Osteocyte (in vitro differentiated cells): ENCODE measurements around the gene ASTN2. TPM values are rescaled to one million over a fixed set of nuclear protein-coding genes. Genes with fewer than 3 reads are reported as not detected.

Source experiments
- DNase-seq: peaks from one replicate; pipeline ENCODE4 v3.0.0; 2021; ENCODE audit warnings: mixed read lengths; ENCODE audit not compliant: unreplicated experiment; ENCODE audit errors: extremely low spot score
- H3K27ac Mint-ChIP-seq: one replicate; pipeline ENCODE4 v1.8.0; 2021; ENCODE audit warnings: mild to moderate bottlenecking, mixed read lengths; ENCODE audit not compliant: unreplicated experiment
- H3K27me3 Mint-ChIP-seq: one replicate; pipeline ENCODE4 v1.8.0; 2021; ENCODE audit warnings: mixed read lengths; ENCODE audit not compliant: unreplicated experiment
- H3K36me3 Mint-ChIP-seq: one replicate; pipeline ENCODE4 v1.8.0; 2021; ENCODE audit warnings: mixed read lengths; ENCODE audit not compliant: unreplicated experiment
- H3K4me1 Mint-ChIP-seq: one replicate; pipeline ENCODE4 v1.8.0; 2021; ENCODE audit warnings: mixed read lengths; ENCODE audit not compliant: unreplicated experiment
- H3K4me3 Mint-ChIP-seq: one replicate; pipeline ENCODE4 v1.8.0; 2021; ENCODE audit warnings: mild to moderate bottlenecking, moderate library complexity, mixed read lengths; ENCODE audit not compliant: unreplicated experiment
- H3K9me3 Mint-ChIP-seq: one replicate; pipeline ENCODE4 v1.8.0; 2021; ENCODE audit warnings: mixed read lengths; ENCODE audit not compliant: unreplicated experiment
- total RNA-seq: library from RNA; stranded (reverse); gene quantifications from 2 replicates; pipeline ENCODE4 v1.2.1, GENCODE V29; 2021
- TF ChIP-seq, protein P1 (sequence below): fragments of 200-600 bp; sonication (generic); IDR thresholded peaks from 2 replicates; pipeline ENCODE4 v1.5.0; 2021; ENCODE audit warnings: antibody characterized with exemption, mild to moderate bottlenecking, moderate library complexity

ASTN2 gene
- total RNA-seq, 1 donor from 2014 or later = 2.3 TPM

DNA sequence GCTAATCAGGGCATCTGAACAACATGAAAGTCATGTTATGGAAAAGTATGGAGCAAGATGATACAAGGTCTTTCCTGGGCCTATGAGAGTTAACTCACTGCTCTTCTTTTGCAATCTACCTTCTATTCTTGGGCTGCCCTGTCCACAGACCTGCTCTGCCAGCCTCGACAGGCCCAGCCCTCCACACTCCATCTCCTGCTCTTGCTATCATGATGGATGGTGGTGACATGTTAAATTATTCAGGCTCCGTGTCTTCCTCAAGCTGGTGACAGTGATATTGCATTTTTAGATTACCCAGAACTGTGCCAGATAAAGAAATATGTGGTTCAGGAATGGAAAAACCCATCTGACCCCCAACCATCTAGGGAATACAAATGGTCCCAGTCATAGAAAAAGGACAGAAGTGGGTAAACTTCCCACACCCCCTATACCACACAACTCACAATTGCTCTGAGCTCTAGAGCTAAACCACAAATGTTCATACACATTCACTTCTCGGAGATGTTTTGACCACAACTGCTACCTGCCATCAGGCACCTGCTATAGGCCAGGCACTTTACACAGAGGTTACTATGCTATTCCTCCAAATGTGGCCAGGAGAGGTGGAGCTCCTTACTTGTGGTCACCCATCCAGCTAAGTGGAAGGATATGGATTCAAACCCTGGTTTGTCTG, 311.3 kb downstream of the ASTN2 start:
- peaks cover 3% of the 10 kb centered on the region for H3K4me1 Mint-ChIP-seq
- TF ChIP-seq, protein P1, sequence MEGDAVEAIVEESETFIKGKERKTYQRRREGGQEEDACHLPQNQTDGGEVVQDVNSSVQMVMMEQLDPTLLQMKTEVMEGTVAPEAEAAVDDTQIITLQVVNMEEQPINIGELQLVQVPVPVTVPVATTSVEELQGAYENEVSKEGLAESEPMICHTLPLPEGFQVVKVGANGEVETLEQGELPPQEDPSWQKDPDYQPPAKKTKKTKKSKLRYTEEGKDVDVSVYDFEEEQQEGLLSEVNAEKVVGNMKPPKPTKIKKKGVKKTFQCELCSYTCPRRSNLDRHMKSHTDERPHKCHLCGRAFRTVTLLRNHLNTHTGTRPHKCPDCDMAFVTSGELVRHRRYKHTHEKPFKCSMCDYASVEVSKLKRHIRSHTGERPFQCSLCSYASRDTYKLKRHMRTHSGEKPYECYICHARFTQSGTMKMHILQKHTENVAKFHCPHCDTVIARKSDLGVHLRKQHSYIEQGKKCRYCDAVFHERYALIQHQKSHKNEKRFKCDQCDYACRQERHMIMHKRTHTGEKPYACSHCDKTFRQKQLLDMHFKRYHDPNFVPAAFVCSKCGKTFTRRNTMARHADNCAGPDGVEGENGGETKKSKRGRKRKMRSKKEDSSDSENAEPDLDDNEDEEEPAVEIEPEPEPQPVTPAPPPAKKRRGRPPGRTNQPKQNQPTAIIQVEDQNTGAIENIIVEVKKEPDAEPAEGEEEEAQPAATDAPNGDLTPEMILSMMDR = no peak
- H3K9me3 Mint-ChIP-seq = no peaks in the 10 kb centered on the region
- no peaks in the 10 kb centered on the region for H3K36me3 Mint-ChIP-seq
- no peak for DNase-seq
- H3K27me3 Mint-ChIP-seq = no peaks in the 10 kb centered on the region
- no peak overlapping the region for H3K4me3 Mint-ChIP-seq
- H3K27ac Mint-ChIP-seq = no peak overlapping the region

DNA sequence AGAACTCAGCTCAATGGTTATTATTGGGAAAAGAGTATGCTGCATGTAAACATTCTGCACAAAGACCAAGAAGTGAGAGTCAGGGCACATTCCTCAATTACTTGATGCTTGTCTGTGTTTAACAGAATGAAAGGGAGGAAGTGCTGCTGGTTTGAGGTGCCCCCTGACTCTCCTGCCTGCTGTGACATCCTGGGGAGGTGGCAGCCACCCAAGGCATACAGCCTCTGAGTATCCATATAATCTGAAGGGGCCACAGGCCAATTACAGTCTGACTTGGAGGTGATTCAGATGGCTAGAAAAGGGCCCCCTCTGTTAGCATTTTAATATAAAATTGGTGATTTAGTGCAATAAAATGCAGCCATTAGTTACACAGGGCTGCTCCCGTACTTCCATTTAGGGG, 313.8 kb downstream of the ASTN2 start:
- H3K4me1 Mint-ChIP-seq = peaks cover 3% of the 10 kb centered on the region
- H3K9me3 Mint-ChIP-seq = no peaks in the 10 kb centered on the region
- no peaks in the 10 kb centered on the region for H3K36me3 Mint-ChIP-seq
- TF ChIP-seq, protein P1 = no peak
- no peaks in the 10 kb centered on the region for H3K27me3 Mint-ChIP-seq
- no peak overlapping the region for H3K4me3 Mint-ChIP-seq
- H3K27ac Mint-ChIP-seq = no peak overlapping the region
- DNase-seq = no peak

DNA sequence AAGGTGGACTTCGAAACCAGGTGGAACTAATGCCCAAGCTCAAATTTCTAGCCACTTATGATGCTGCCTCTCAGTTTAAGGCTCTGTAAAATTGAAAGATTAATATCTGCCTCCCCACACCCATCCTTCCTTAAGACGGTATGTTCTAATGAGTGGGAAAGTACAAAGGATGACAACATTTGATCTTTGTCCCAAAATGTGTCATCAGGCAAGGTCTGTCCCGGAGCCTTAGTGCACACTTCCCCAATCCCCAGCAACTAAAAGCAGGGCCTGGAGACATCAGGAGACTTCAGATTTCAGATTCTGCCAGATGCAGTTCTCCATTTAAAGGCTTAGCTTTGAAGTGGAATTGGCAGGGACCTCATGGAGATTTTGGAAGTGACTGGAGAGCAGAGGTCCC, 316.5 kb downstream of the ASTN2 start:
- no peak for DNase-seq
- Mint-ChIP-seq H3K9me3 (no peaks in the 10 kb centered on the region), H3K27ac (no peak overlapping the region), H3K4me3 (no peak overlapping the region), H3K27me3 (no peaks in the 10 kb centered on the region), H3K36me3 (no peaks in the 10 kb centered on the region), H3K4me1 (peaks cover 5% of the 10 kb centered on the region)
- TF ChIP-seq, protein P1 = no peak

DNA sequence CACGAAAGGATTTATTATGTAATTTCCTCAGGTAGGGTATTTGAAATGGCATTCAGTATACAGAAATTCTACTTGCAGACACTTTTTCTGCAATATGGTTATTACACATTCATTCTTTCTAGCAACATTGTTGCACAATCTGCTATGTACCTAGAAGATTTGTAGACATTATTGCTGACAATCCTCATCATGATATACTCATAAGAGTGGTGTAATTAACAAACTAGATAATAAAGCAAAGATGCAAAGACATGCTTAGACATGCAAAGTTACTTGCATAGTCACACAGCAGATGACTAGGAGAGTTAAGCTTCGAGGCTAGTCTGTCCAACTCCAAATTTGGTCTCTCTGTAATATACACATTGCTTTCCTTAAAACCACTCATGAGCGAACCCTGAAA, 317.1 kb downstream of the ASTN2 start:
- H3K27me3 Mint-ChIP-seq = no peaks in the 10 kb centered on the region
- TF ChIP-seq, protein P1 = no peak
- H3K36me3 Mint-ChIP-seq = no peaks in the 10 kb centered on the region
- no peak overlapping the region for H3K4me3 Mint-ChIP-seq
- no peak overlapping the region for H3K27ac Mint-ChIP-seq
- no peak for DNase-seq
- peaks cover 7% of the 10 kb centered on the region for H3K4me1 Mint-ChIP-seq
- H3K9me3 Mint-ChIP-seq = no peaks in the 10 kb centered on the region

DNA sequence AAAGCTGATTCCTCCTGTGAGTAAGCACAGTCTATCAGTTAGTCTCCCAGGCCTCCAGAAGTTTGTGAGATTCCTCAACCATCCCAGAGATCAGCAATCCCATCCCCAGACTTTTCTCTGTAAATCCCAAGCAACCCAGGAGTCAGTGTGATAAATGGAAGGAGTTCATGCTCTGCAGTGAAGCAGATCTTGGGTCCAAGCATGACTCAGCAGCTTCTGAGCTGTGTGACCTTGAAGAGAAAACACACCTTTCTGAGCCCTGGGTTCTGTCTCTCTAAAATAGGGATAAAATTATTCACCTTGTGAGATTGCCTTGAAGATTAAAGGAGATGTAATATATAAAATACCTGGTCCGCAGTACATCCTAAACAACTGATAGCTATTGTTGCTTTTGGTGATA, 318.7 kb downstream of the ASTN2 start:
- Mint-ChIP-seq H3K27ac (no peak overlapping the region), H3K4me1 (peaks cover 9% of the 10 kb centered on the region), H3K9me3 (no peaks in the 10 kb centered on the region), H3K27me3 (no peaks in the 10 kb centered on the region), H3K36me3 (no peaks in the 10 kb centered on the region), H3K4me3 (no peak overlapping the region)
- DNase-seq = no peak
- TF ChIP-seq, protein P1 = no peak
